Ovary (tissue), 9 donors: Measurements from ENCODE around the gene AUTS2. TPM values are rescaled to one million over a fixed set of nuclear protein-coding genes. Genes with fewer than 3 reads are reported as not detected.

ENCODE experiments used
- DNase-seq, 5 donors: peaks; one replicate each; pipeline ENCODE4 v3.0.0-alpha.2; 2019 to 2020
- H3K27ac ChIP-seq, 2 donors: fragments of 200-600 bp; one replicate each; pipeline versions ENCODE4 v1.5.1 to v1.8.0; 2019 to 2022
- H3K27me3 ChIP-seq: fragments of 200-600 bp; one replicate; pipeline ENCODE4 v1.8.0; 2022
- H3K36me3 ChIP-seq: fragments of 200-600 bp; sonication (generic); one replicate; pipeline ENCODE4 v1.5.1; 2019
- H3K4me1 ChIP-seq: one replicate; pipeline ENCODE4 v1.8.1; 2013; ENCODE audit warnings: mild to moderate bottlenecking, moderate library complexity; ENCODE audit not compliant: insufficient read depth
- H3K4me3 ChIP-seq: fragments of 200-600 bp; sonication (generic); one replicate; pipeline ENCODE4 v1.5.1; 2017
- H3K9me3 ChIP-seq, 2 donors: fragments of 200-600 bp in 1 of 2; sonication (generic) in 1 of 2; one replicate each; pipeline versions ENCODE4 v1.5.1 to v1.8.1; 2013 to 2019; ENCODE audit warnings: mild to moderate bottlenecking in 1 of 2, moderate library complexity in 1 of 2
- EP300 ChIP-seq: sonication (generic); formaldehyde crosslinking; IDR thresholded peaks from one replicate; pipeline ENCODE4 v1.6.1; 2017; ENCODE audit warnings: antibody characterized with exemption
- POLR2A ChIP-seq: fragments of 450-650 bp; IDR thresholded peaks from one replicate; pipeline ENCODE4 v1.6.1; 2017; ENCODE audit warnings: antibody characterized with exemption, mild to moderate bottlenecking, moderate library complexity
- WGBS, 3 donors: extraction: QIAGEN DNeasy Blood & Tissue Kit in 1 of 3; methylation state at CpG; one replicate each; pipeline versions ENCODE4 v1.1.5 to v1.1.7; 2013 to 2017; 5-methylcytosine and 5-hydroxymethylcytosine counted together
- intact Hi-C, 4 donors: fragments of 100-400 bp; cut with DNase I; formaldehyde crosslinking; loops; one replicate each; pipeline versions ENCODE4 v1.11.0 to v1.15.1; 2022 to 2023
- polyA plus RNA-seq, 2 donors: library from polyadenylated mRNA; stranded (reverse); fragments of 200-250 nt in 1 of 2; fragments of 350-450 nt in 1 of 2; fragmentation: Illumina TruSeq in 1 of 2; extraction: RNeasy Lipid Tissue Mini Kit (QIAGEN cat#74804) in 1 of 2; gene quantifications; one replicate each; pipeline ENCODE4 v1.2.3, GENCODE V29; 2013 to 2014
- total RNA-seq, 7 donors: library from RNA; depleted of rRNA in 2 of 7; stranded (reverse); fragments of >200 nt in 2 of 7; fragmentation: NEBNext Ultra II Directional in 3 of 7; extraction: Animal tissue kit (Norgen Biotek cat#: 25700) in 3 of 7; gene quantifications; one replicate each; pipeline versions ENCODE4 v1.1.0 to v1.2.4, GENCODE V29; 2016 to 2023
- TF ChIP-seq, protein P1 (sequence below), 3 donors: fragments of 450-650 bp in 2 of 3; fragments of 200-600 bp in 1 of 3; IDR thresholded peaks; one replicate each; pipeline versions ENCODE4 v1.5.1 to v1.8.0; 2016 to 2022; ENCODE audit warnings: antibody characterized with exemption in 3 of 3, mild to moderate bottlenecking in 1 of 3
- donor health status: DM: no; HTN: no; CAD: no; lungs with moderate emphysema.
- donor health status: DM: no; HTN: no; CAD: no.
- donor health status: Bipolar disorder and iron deficiency.
- donor health status: DM: yes; HTN: yes; CAD: no.
- donor health status: DM: no; HTN: no; CAD: no.
- donor health status: DM: yes; HTN: yes; CAD: no.

Gene AUTS2
- total and polyA plus RNA-seq, 9 donors: 18.3 to 60.9 (median 44.9) TPM

DNA sequence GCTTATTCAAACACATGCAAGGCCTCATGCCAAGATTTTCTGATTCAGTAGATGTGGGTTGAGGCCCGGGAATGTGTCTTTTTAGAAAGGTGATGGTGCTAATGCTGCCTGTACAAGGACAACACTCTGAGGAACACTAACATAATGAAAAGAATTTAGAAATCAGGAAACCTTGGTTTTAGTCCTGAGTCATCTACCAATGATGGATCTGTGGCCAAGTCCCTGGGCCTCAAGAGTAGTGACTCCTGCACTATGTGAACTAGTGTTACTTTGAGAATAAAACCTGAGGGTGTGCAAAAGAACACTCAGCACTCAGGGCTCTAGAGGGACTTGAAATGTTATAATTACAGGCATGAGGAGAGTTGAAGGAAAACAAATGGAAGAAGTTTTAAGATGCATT is 792.0 kb downstream of the AUTS2 start:
- WGBS, 3 donors: 86 to 95% (median 90%) methylated on average over 1 of the region's 1 CpG
- no peak for TF ChIP-seq EP300
- TF ChIP-seq, protein P1, sequence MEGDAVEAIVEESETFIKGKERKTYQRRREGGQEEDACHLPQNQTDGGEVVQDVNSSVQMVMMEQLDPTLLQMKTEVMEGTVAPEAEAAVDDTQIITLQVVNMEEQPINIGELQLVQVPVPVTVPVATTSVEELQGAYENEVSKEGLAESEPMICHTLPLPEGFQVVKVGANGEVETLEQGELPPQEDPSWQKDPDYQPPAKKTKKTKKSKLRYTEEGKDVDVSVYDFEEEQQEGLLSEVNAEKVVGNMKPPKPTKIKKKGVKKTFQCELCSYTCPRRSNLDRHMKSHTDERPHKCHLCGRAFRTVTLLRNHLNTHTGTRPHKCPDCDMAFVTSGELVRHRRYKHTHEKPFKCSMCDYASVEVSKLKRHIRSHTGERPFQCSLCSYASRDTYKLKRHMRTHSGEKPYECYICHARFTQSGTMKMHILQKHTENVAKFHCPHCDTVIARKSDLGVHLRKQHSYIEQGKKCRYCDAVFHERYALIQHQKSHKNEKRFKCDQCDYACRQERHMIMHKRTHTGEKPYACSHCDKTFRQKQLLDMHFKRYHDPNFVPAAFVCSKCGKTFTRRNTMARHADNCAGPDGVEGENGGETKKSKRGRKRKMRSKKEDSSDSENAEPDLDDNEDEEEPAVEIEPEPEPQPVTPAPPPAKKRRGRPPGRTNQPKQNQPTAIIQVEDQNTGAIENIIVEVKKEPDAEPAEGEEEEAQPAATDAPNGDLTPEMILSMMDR (IDR thresholded peaks at IDR 0.05): no peak
- no peak for TF ChIP-seq POLR2A
- no peaks in the 10 kb centered on the region for H3K27me3 ChIP-seq
- H3K4me1 ChIP-seq: peaks cover 15% of the 10 kb centered on the region
- intact Hi-C loops: no loop called here
- H3K4me3 ChIP-seq: no peak overlapping the region
- DNase-seq: no peak
- H3K36me3 ChIP-seq: no peaks in the 10 kb centered on the region
- H3K27ac ChIP-seq: no peak overlapping the region
- no peaks in the 10 kb centered on the region for H3K9me3 ChIP-seq

DNA sequence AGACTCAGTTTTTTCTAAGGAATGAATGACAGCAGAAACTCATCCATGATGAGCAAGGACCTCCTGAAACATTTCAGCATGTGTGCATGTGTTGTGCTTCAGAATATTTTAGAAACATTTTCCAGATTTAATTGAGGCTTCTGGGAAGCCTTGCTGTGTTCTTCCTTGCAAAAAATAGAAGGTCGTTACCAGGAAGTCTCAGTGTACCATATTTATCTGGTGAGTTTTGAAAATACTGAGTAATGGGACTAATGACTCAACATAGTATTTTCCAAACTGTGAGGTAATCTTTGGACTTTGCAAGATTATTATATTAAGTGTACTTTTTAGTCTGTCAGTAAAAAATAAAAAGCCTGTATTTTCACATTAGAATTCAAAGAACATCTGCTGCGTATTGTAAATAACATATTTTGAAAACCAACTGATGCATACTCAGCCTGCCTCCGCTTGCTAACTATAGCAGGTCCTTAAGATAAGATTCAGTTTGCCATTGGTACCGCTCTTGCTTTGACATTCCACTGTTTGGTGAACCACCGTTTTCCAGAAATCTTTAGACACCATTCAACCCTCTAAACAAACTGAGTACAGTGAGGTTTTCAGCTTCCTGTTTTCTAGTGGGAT is 794.1 kb downstream of the AUTS2 start:
- TF ChIP-seq, protein P1 (IDR thresholded peaks at IDR 0.05): no peak
- peak; percentile 80 for TF ChIP-seq EP300
- TF ChIP-seq POLR2A: no peak
- no peaks in the 10 kb centered on the region for H3K27me3 ChIP-seq
- no peaks in the 10 kb centered on the region for H3K36me3 ChIP-seq
- 7 to 16% (median 12%) methylated on average over 5 of the region's 5 CpGs for WGBS, 3 donors
- H3K9me3 ChIP-seq: no peaks in the 10 kb centered on the region
- peak overlapping the region in 1 of 2 donors; percentile 38 for H3K27ac ChIP-seq
- intact Hi-C loops: no loop called here
- DNase-seq: no peak
- H3K4me1 ChIP-seq: peaks cover 13% of the 10 kb centered on the region
- no peak overlapping the region for H3K4me3 ChIP-seq

DNA sequence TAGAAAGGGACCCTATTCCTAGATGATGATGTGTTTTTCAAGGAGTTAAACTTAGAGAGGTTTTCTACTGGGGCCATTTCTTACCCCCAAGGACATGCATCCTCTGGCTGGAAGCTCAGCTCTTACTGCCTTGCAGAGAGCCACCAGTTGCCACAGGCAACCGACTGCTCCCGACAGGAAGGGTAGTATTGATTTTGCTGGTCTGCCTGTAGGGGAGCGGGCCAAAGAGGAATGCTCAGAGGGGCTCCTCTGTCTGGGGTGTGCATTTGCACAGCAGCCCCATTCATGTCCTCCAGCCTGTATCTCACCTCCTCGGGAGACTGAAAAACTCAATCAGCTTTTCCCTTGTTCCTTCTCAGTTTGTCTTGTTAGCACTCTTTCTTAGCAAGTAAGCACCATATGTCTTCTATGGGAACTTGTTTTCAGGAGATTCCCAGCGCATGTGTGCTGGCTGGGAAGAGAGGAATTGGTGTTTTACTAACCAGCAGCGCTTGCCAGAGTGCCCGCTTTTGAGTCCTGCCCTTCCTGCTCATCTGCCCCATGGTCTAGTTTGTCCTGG is 794.7 kb downstream of the AUTS2 start:
- DNase-seq: no peak
- H3K9me3 ChIP-seq: no peaks in the 10 kb centered on the region
- intact Hi-C loops: no loop called here
- peaks cover 13% of the 10 kb centered on the region for H3K4me1 ChIP-seq
- TF ChIP-seq POLR2A (no peak), EP300 (no peak)
- no peak overlapping the region for H3K27ac ChIP-seq
- no peak overlapping the region for H3K4me3 ChIP-seq
- H3K36me3 ChIP-seq: no peaks in the 10 kb centered on the region
- WGBS, 3 donors: 64 to 77% (median 76%) methylated on average over 7 of the region's 7 CpGs
- H3K27me3 ChIP-seq: no peaks in the 10 kb centered on the region

DNA sequence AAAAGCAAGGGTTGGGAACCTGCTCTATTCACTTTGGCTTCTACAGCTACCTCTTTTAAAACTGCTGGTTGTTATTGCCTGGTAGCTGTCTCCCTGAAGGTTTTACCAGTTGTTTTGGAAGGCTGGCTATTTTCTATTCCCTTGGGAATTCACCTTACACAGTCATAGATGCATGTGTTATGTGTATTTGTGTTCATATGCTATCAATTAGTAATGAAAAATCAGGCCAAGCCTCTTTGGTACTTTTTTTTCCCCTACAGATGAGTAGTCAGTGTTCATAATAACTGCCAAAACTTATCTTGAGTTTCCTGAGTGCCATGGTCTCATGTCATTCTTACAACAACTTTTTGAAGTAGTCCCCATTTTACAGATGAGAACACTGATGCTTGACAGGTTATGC is 795.7 kb downstream of the AUTS2 start:
- TF ChIP-seq, protein P1 (IDR thresholded peaks at IDR 0.05): no peak
- TF ChIP-seq EP300 (no peak), POLR2A (no peak)
- Histone ChIP-seq H3K36me3 (no peaks in the 10 kb centered on the region), H3K27me3 (no peaks in the 10 kb centered on the region), H3K9me3 (no peaks in the 10 kb centered on the region), H3K27ac (no peak overlapping the region), H3K4me3 (no peak overlapping the region), H3K4me1 (peaks cover 13% of the 10 kb centered on the region)
- no peak for DNase-seq
- intact Hi-C loops: no loop called here

DNA sequence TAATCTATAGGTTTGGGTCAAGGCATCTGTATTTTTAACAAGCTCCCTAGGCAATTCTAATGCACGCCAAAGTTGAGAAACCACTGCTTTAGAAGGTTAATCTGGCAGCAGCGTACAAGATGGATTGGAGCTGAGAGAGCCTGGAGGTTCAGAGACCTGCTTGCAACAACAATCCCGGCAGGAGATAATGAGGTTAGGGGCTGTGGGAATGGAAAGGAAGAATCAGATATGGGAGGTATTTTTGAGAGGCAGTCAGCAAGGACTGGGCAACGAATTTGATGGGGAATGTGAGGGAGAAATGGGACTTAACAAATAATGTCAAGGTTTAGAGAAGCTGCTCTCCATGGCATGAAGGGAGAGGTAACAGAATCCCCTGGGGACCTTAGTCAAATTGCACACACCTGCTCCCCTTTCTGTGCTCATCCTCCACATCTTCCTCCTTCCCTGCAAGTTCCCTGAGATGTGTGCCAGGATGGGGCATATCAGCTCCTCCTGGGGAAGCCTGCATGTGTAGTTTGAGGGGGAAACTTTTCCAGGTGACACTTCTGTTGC is 802.6 kb downstream of the AUTS2 start:
- no peak for DNase-seq
- no peaks in the 10 kb centered on the region for H3K36me3 ChIP-seq
- H3K4me3 ChIP-seq: no peak overlapping the region
- H3K9me3 ChIP-seq: no peaks in the 10 kb centered on the region
- H3K4me1 ChIP-seq: peaks cover 4% of the 10 kb centered on the region
- intact Hi-C loops: no loop called here
- TF ChIP-seq, protein P1 (IDR thresholded peaks at IDR 0.05): no peak
- TF ChIP-seq EP300 (no peak), POLR2A (no peak)
- WGBS, 3 donors: 88 to 93% (median 89%) methylated on average over 4 of the region's 4 CpGs
- H3K27ac ChIP-seq: no peak overlapping the region
- H3K27me3 ChIP-seq: no peaks in the 10 kb centered on the region
